Measurements from ENCODE around the gene ZMYND19. TPM values are rescaled to one million over a fixed set of nuclear protein-coding genes. Genes with fewer than 3 reads are reported as not detected.
"Not testable (repeated sequence)": the region's sequence is repeated elsewhere in the genome, so short reads cannot be mapped to it uniquely, and the experiment has no call there.

ZMYND19 gene
- total RNA-seq, 1 donor from 2014 or later = 28.3 TPM

- peak; percentile 19 for DNase-seq (ENCODE audit: low read depth)
Measured at GRCh38 chr9:137589441-137590122, 730 bp downstream of the ZMYND19 start.

- DNase-seq (ENCODE audit: low read depth) = no peak
Measured at GRCh38 chr9:137588891-137589290, 1.4 kb downstream of the ZMYND19 start.

GRCh38 chr9:137588311-137588710 is 2.0 kb downstream of the ZMYND19 start:
- DNase-seq (ENCODE audit: low read depth) = no peak

- DNase-seq (ENCODE audit: low read depth) = no peak
Measured at GRCh38 chr9:137586854-137587253, 3.5 kb downstream of the ZMYND19 start.

- DNase-seq (ENCODE audit: low read depth) = no peak
Measured at GRCh38 chr9:137583957-137584356, 6.4 kb downstream of the ZMYND19 start.

- DNase-seq (ENCODE audit: low read depth) = no peak
Measured at GRCh38 chr9:137583347-137583746, 7.0 kb downstream of the ZMYND19 start.

GRCh38 chr9:137582286-137582860 is 7.9 kb downstream of the ZMYND19 start:
- peak; percentile 55 for DNase-seq (ENCODE audit: low read depth)

GRCh38 chr9:137581361-137582285 is 8.7 kb downstream of the ZMYND19 start:
- DNase-seq (ENCODE audit: low read depth) = no peak

GRCh38 chr9:137580954-137581322 is 9.4 kb downstream of the ZMYND19 start:
- no peak for DNase-seq (ENCODE audit: low read depth)

GRCh38 chr9:137580209-137580953 is 9.9 kb downstream of the ZMYND19 start:
- no peak for DNase-seq (ENCODE audit: low read depth)

GRCh38 chr9:137579259-137579604 is 11.1 kb downstream of the ZMYND19 start:
- no peak for DNase-seq (ENCODE audit: low read depth)

GRCh38 chr9:137578518-137579258 is 11.6 kb downstream of the ZMYND19 start, which contains the start of gene DPH7:
TSS of gene DPH7 (minus strand) at chr9:137578925. CDS start at chr9:137578777, 148 bp downstream.
- peak; percentile 94 for DNase-seq (ENCODE audit: low read depth)

- DNase-seq (ENCODE audit: low read depth) = peak; percentile 53
Measured at GRCh38 chr9:137575716-137576411, 14.4 kb downstream of the ZMYND19 start.

GRCh38 chr9:137575364-137575715 is 15.0 kb downstream of the ZMYND19 start:
- no peak for DNase-seq (ENCODE audit: low read depth)

GRCh38 chr9:137574192-137574591 is 16.1 kb downstream of the ZMYND19 start:
- no peak for DNase-seq (ENCODE audit: low read depth)

- DNase-seq (ENCODE audit: low read depth) = no peak
Measured at GRCh38 chr9:137570566-137570965, 19.7 kb downstream of the ZMYND19 start.

GRCh38 chr9:137569609-137570203 is 20.6 kb downstream of the ZMYND19 start:
- DNase-seq (ENCODE audit: low read depth) = no peak

GRCh38 chr9:137568445-137568844 is 21.9 kb downstream of the ZMYND19 start:
- not testable (repeated sequence) for DNase-seq (ENCODE audit: low read depth)

GRCh38 chr9:137564817-137565411 is 25.4 kb downstream of the ZMYND19 start:
- no peak for DNase-seq (ENCODE audit: low read depth)

Measured in myocyte (in vitro differentiated cells).